GM12873 (cell line): ENCODE data around the gene MUC4.

Experiments used
- CTCF ChIP-seq: IDR thresholded peaks from 2 replicates; pipeline ENCODE4 v1.5.1; 2012; ENCODE audit warnings: low read depth, mild to moderate bottlenecking, moderate library complexity, low read length, control low read depth; ENCODE audit not compliant: insufficient read depth; ENCODE audit errors: missing control alignments

MUC4 gene

GRCh38 chr3:195761123-195761566 is 50.6 kb downstream of the MUC4 start:
- TF ChIP-seq CTCF = no peak

GRCh38 chr3:195760345-195761122 is 51.2 kb downstream of the MUC4 start:
- TF ChIP-seq CTCF = no peak

GRCh38 chr3:195758721-195759353 is 52.9 kb downstream of the MUC4 start:
- no peak for TF ChIP-seq CTCF

DNA sequence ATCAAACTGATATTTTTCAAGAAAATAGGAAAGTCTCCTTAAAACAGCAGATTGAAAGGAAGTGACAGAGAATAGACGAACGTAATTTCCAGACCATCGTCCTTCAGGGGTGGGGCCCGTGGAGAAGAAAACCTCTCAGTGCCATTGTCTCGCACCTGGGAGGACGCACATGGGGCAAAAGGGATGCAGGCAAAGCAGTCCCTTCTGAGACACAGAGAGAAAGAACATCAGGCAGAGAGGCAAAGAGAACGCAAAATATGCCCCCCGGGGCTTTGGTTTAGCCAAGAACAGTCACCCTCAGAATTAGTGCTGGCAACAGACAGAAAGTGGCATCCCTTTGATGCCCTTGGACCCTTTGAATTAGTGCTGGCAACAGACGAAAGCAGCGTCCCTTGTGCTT is 53.9 kb downstream of the MUC4 start:
- no peak for TF ChIP-seq CTCF

- TF ChIP-seq CTCF = no peak
Measured at GRCh38 chr3:195757438-195757770, 54.3 kb downstream of the MUC4 start.

GRCh38 chr3:195755791-195756676 is 55.7 kb downstream of the MUC4 start:
- TF ChIP-seq CTCF = no peak

DNA sequence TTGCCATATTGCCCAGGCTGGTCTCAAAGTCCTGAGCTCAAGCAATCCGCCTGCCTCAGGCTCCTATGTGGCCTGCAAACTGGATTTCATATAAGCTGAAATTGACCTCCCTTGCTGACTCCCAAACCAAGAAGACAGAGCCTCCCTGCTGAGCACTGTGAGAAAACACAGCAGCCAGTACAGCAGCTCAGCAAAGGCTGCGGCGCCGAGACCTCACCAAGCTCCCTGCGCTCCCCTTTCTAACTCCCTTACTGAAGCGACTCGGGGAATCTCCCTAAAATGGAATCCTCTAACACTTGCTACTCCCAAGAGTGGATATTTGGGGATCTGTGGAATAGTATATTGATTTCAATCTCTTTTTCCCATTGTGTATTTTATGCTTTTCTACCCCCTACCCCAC is 56.3 kb downstream of the MUC4 start:
- no peak for TF ChIP-seq CTCF
